Activated CD8-positive, alpha-beta T cell treated with anti-CD3 and anti-CD28 coated beads for 36 hours (primary cell): Measurements from ENCODE around the gene ETFBKMT. TPM values are rescaled to one million over a fixed set of nuclear protein-coding genes. Genes with fewer than 3 reads are reported as not detected.
"Not testable (repeated sequence)": the region's sequence is repeated elsewhere in the genome, so short reads cannot be mapped to it uniquely, and the experiment has no call there.

Experiments
- ATAC-seq: fragments of 200-7000 bp; cut with Tn5 transposase; one replicate; pipeline ENCODE4 v1.10.0; 2021; ENCODE audit warnings: mild to moderate bottlenecking, moderate library complexity
- CTCF ChIA-PET: fragments of 350-600 bp; sonication (Branson Sonifier 250); formaldehyde crosslinking; loops from one replicate; lab custom pipeline; 2021; ENCODE audit warnings: antibody characterized with exemption; lab: Charles Lee
- POLR2A ChIA-PET: fragments of 350-600 bp; sonication (Branson Sonifier 250); formaldehyde crosslinking; loops from one replicate; lab custom pipeline; 2021; ENCODE audit warnings: antibody characterized with exemption; lab: Charles Lee
- DNase-seq: peaks from one replicate; pipeline ENCODE4 v3.0.0-alpha.2; 2020
- H3K27ac Mint-ChIP-seq: one replicate; pipeline ENCODE4 v1.8.0; 2021; ENCODE audit warnings: mild to moderate bottlenecking, mixed read lengths
- H3K27me3 Mint-ChIP-seq: one replicate; pipeline ENCODE4 v1.8.0; 2021; ENCODE audit warnings: mixed read lengths
- H3K36me3 Mint-ChIP-seq: one replicate; pipeline ENCODE4 v1.8.0; 2021; ENCODE audit warnings: low read depth, mixed read lengths
- H3K4me1 Mint-ChIP-seq: one replicate; pipeline ENCODE4 v1.8.0; 2021; ENCODE audit warnings: low read depth, mixed read lengths
- H3K4me3 Mint-ChIP-seq: one replicate; pipeline ENCODE4 v1.8.0; 2021; ENCODE audit warnings: mild to moderate bottlenecking, moderate library complexity, mixed read lengths
- H3K9me3 Mint-ChIP-seq: one replicate; pipeline ENCODE4 v1.8.0; 2021; ENCODE audit warnings: mixed read lengths
- CTCF ChIP-seq: fragments of 200-600 bp; IDR thresholded peaks from one replicate; pipeline ENCODE4 v1.8.0; 2022; ENCODE audit warnings: antibody characterized with exemption, mild to moderate bottlenecking
- intact Hi-C: fragments of 100-400 bp; cut with micrococcal nuclease; formaldehyde crosslinking; loops from one replicate; pipeline ENCODE4 v1.10.0; 2022
- total RNA-seq, 2 experiments: library from RNA; stranded (reverse); gene quantifications; one replicate each; pipeline ENCODE4 v1.2.3, GENCODE V29; 2021

ETFBKMT gene
- total RNA-seq, 2 experiments from 2014 or later = 0.99 to 1.1 TPM

GRCh38 chr12:31685801-31686200, 26.3 kb downstream of the ETFBKMT start:
- intact Hi-C loops = loop anchor here (10.0 kb wide), 1 partner anchor 279 kb away; no protein-coding TSS in a partner anchor
- H3K4me1 Mint-ChIP-seq = peaks cover 12% of the 10 kb centered on the region
- ChIA-PET POLR2A (interaction anchor here (0.6 kb wide), 1 partner anchor 290 kb away, joined by 3 read pairs; no protein-coding TSS in a partner anchor), CTCF (no interaction called here)
- no peak overlapping the region for H3K4me3 Mint-ChIP-seq
- DNase-seq (no peak), ATAC-seq (no peak)
- H3K9me3 Mint-ChIP-seq = peaks cover 15% of the 10 kb centered on the region
- H3K27ac Mint-ChIP-seq = no peak overlapping the region
- peaks cover 43% of the 10 kb centered on the region for H3K36me3 Mint-ChIP-seq
- TF ChIP-seq CTCF = no peak
- no peaks in the 10 kb centered on the region for H3K27me3 Mint-ChIP-seq

GRCh38 chr12:31687101-31687527, 27.6 kb downstream of the ETFBKMT start:
- H3K4me3 Mint-ChIP-seq = no peak overlapping the region
- ChIA-PET POLR2A (interaction anchor here (1.0 kb wide), 1 partner anchor 272 kb away, joined by 3 read pairs; the partner anchor contains the start of gene RESF1), CTCF (no interaction called here)
- H3K27ac Mint-ChIP-seq = peak overlapping the region; percentile 46
- peaks cover 10% of the 10 kb centered on the region for H3K4me1 Mint-ChIP-seq
- no peaks in the 10 kb centered on the region for H3K27me3 Mint-ChIP-seq
- H3K36me3 Mint-ChIP-seq = peaks cover 45% of the 10 kb centered on the region
- ATAC-seq (no peak), DNase-seq (no peak)
- intact Hi-C loops = loop anchor here (10.0 kb wide), 1 partner anchor 278 kb away; no protein-coding TSS in a partner anchor
- TF ChIP-seq CTCF = no peak
- peaks cover 15% of the 10 kb centered on the region for H3K9me3 Mint-ChIP-seq

GRCh38 chr12:31689921-31690320, 30.4 kb downstream of the ETFBKMT start:
- H3K9me3 Mint-ChIP-seq, H3K27ac Mint-ChIP-seq, H3K4me1 Mint-ChIP-seq, DNase-seq, H3K4me3 Mint-ChIP-seq, H3K27me3 Mint-ChIP-seq, ATAC-seq: not testable (repeated sequence)
- CTCF ChIA-PET = interaction anchor here (0.6 kb wide), 1 partner anchor 382 kb away, joined by 3 read pairs; no protein-coding TSS in a partner anchor
- peaks cover 28% of the 10 kb centered on the region for H3K36me3 Mint-ChIP-seq
- intact Hi-C loops = loop anchor here (10.0 kb wide), 1 partner anchor 275 kb away; no protein-coding TSS in a partner anchor
- POLR2A ChIA-PET = interaction anchor here (0.9 kb wide), 1 partner anchor 11 kb away, joined by 4 read pairs; no protein-coding TSS in a partner anchor

GRCh38 chr12:31702047-31702446, 42.6 kb downstream of the ETFBKMT start:
- Mint-ChIP-seq H3K4me1 (peaks cover 18% of the 10 kb centered on the region), H3K27ac (no peak overlapping the region), H3K9me3 (peaks cover 3% of the 10 kb centered on the region), H3K27me3 (no peaks in the 10 kb centered on the region), H3K36me3 (peaks cover 14% of the 10 kb centered on the region), H3K4me3 (no peak overlapping the region)
- POLR2A ChIA-PET = interaction anchor here (0.6 kb wide), 2 partner anchors 95 to 194 kb away, joined by 3 read pairs; no protein-coding TSS in a partner anchor
- ATAC-seq = no peak
- CTCF ChIA-PET = interaction anchor here (1.1 to 1.3 kb wide), 2 partner anchors 9 to 19 kb away, joined by 5 to 6 read pairs; no protein-coding TSS in a partner anchor
- TF ChIP-seq CTCF = no peak
- intact Hi-C loops = no loop called here
- DNase-seq = no peak

- POLR2A ChIA-PET = no interaction called here
- no peaks in the 10 kb centered on the region for H3K27me3 Mint-ChIP-seq
- CTCF ChIA-PET = interaction anchor here (0.6 kb wide), 1 partner anchor 192 kb away, joined by 3 read pairs; no protein-coding TSS in a partner anchor
- no peak overlapping the region for H3K4me3 Mint-ChIP-seq
- H3K36me3 Mint-ChIP-seq = peaks cover 30% of the 10 kb centered on the region
- DNase-seq (no peak), ATAC-seq (no peak)
- intact Hi-C loops = no loop called here
- no peak for TF ChIP-seq CTCF
- no peak overlapping the region for H3K27ac Mint-ChIP-seq
- peaks cover 20% of the 10 kb centered on the region for H3K4me1 Mint-ChIP-seq
- H3K9me3 Mint-ChIP-seq = peaks cover 22% of the 10 kb centered on the region
Measured at GRCh38 chr12:31705621-31706020, 46.1 kb downstream of the ETFBKMT start.

GRCh38 chr12:31708118-31708517, 48.6 kb downstream of the ETFBKMT start:
- H3K27ac Mint-ChIP-seq, DNase-seq, POLR2A ChIA-PET, H3K4me3 Mint-ChIP-seq, H3K27me3 Mint-ChIP-seq, CTCF ChIA-PET, ATAC-seq, intact Hi-C loops: not testable (repeated sequence)
- Mint-ChIP-seq H3K36me3 (peaks cover 31% of the 10 kb centered on the region), H3K4me1 (peaks cover 20% of the 10 kb centered on the region), H3K9me3 (peaks cover 22% of the 10 kb centered on the region)
